ENCODE measurements around the gene SAMM50.

DNA sequence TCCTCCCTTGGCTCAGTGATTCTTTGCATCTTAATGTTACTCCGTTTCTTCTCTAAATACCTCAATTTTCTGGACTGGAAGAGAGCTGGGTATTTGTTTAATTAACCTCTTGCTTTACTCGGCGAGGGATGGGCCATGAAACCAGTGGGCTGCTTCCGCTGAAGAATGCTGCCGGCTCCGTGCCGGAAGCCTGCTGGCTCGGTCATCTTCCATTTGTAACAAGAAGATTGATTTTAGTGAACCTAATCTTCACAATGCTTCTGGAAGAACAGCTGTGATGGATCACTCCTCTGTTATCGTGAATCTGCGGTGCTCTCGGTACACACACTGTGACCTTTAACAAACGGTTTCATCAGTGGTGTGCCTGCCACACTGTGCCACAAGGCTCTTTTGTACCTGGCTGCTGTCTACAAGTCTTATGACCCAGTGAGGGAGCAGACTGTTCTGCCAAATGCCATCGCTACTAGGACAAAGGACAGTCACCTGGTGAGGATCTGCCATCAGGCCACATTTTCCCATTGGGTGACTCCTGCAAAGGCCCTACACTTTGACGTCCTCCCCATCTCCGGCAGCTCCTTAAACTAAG, 43.5 kb downstream of the SAMM50 start:
- TF ChIP-seq, protein P1, sequence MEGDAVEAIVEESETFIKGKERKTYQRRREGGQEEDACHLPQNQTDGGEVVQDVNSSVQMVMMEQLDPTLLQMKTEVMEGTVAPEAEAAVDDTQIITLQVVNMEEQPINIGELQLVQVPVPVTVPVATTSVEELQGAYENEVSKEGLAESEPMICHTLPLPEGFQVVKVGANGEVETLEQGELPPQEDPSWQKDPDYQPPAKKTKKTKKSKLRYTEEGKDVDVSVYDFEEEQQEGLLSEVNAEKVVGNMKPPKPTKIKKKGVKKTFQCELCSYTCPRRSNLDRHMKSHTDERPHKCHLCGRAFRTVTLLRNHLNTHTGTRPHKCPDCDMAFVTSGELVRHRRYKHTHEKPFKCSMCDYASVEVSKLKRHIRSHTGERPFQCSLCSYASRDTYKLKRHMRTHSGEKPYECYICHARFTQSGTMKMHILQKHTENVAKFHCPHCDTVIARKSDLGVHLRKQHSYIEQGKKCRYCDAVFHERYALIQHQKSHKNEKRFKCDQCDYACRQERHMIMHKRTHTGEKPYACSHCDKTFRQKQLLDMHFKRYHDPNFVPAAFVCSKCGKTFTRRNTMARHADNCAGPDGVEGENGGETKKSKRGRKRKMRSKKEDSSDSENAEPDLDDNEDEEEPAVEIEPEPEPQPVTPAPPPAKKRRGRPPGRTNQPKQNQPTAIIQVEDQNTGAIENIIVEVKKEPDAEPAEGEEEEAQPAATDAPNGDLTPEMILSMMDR (conservative IDR thresholded peaks at IDR 0.05; ENCODE audit: low read length): no peak
- no peak for TF ChIP-seq EZH2phosphoT487 (IDR thresholded peaks at IDR 0.05; ENCODE audit: borderline replicate concordance)

Measured in Loucy (cell line).